Adrenal gland (tissue), 12 donors: Measurements from ENCODE around the gene CAPN2. TPM values are rescaled to one million over a fixed set of nuclear protein-coding genes. Genes with fewer than 3 reads are reported as not detected.

Experiments
- DNase-seq, 7 donors: peaks; one replicate each; pipeline ENCODE4 v3.0.0-alpha.2; 2019 to 2020
- H3K27ac ChIP-seq, 5 donors: fragments of 200-600 bp; sonication (generic) in 4 of 5; 1 replicate in 3 of 5; 2 replicates in 2 of 5; pipeline versions ENCODE4 v1.5.1 to v1.8.0; 2016 to 2020; ENCODE audit warnings: mild to moderate bottlenecking in 1 of 5
- H3K27me3 ChIP-seq: fragments of 200-600 bp; 2 replicates; pipeline ENCODE4 v1.8.0; 2021
- H3K36me3 ChIP-seq, 2 donors: fragments of 200-600 bp; replicated peaks in 1 of 2; 1 replicate in 1 of 2; 2 replicates in 1 of 2; pipeline versions ENCODE4 v1.5.1 to v1.8.0; 2018 to 2022
- H3K4me1 ChIP-seq, 2 donors: fragments of 200-600 bp; replicated peaks in 1 of 2; 1 replicate in 1 of 2; 2 replicates in 1 of 2; pipeline versions ENCODE4 v1.5.1 to v1.8.0; 2018 to 2021
- H3K4me3 ChIP-seq, 4 donors: fragments of 200-600 bp; sonication (generic) in 3 of 4; one replicate each; pipeline ENCODE4 v1.5.1; 2016 to 2018
- H3K9me3 ChIP-seq, 3 donors: fragments of 200-600 bp; sonication (generic) in 1 of 3; replicated peaks in 1 of 3; 1 replicate in 2 of 3; 2 replicates in 1 of 3; pipeline versions ENCODE4 v1.5.1 to v1.8.0; 2016 to 2021
- POLR2A ChIP-seq, 2 donors: fragments of 450-650 bp; IDR thresholded peaks; one replicate each; pipeline ENCODE4 v1.6.1; 2017; ENCODE audit warnings: antibody characterized with exemption in 2 of 2, mild to moderate bottlenecking in 2 of 2, moderate library complexity in 1 of 2
- WGBS, 4 donors: extraction: QIAGEN DNeasy Blood & Tissue Kit in 2 of 4; methylation state at CpG; one replicate each; pipeline versions ENCODE4 v1.1.5 to v1.1.7; 2013 to 2017; 5-methylcytosine and 5-hydroxymethylcytosine counted together
- intact Hi-C, 2 donors: fragments of 100-400 bp; cut with DNase I; formaldehyde crosslinking; loops; one replicate each; pipeline versions ENCODE4 v1.14.1 to v1.15.0; 2022 to 2023
- polyA plus RNA-seq, 3 donors: library from polyadenylated mRNA; stranded (reverse); fragments of 200-250 nt in 2 of 3; fragments of 350-450 nt in 1 of 3; fragmentation: Illumina TruSeq in 1 of 3; extraction: RNeasy Lipid Tissue Mini Kit (QIAGEN cat#74804) in 1 of 3; gene quantifications; one replicate each; pipeline ENCODE4 v1.2.3, GENCODE V29; 2013 to 2014
- total RNA-seq, 9 donors: library from RNA; depleted of rRNA in 4 of 9; stranded (reverse); fragments of >200 nt in 4 of 9; fragments of 120-200 nt in 1 of 9; fragmentation: NEBNext Ultra II Directional in 1 of 9; extraction: Animal tissue kit (Norgen Biotek cat#: 25700) in 1 of 9; gene quantifications; one replicate each; pipeline versions ENCODE4 v1.1.0 to v1.2.4, GENCODE V29; 2013 to 2023
- TF ChIP-seq, protein P1 (sequence below), 6 experiments: fragments of 450-650 bp in 4 of 6; fragments of 200-600 bp in 2 of 6; sonication (generic) in 1 of 6; IDR thresholded peaks; 1 replicate in 5 of 6; 2 replicates in 1 of 6; pipeline versions ENCODE4 v1.5.1 to v1.8.0; 2016 to 2021; ENCODE audit warnings: antibody characterized with exemption in 6 of 6, mild to moderate bottlenecking in 2 of 6, moderate library complexity in 1 of 6
- donor health status: healthy with polysubstance abuse.
- donor health status: Bipolar disorder and iron deficiency.
- donor health status: DM: yes; HTN: yes; CAD: no.
- donor health status: DM: no; HTN: no; CAD: no.
- donor health status: DM: no; HTN: no; CAD: no.
- donor health status: DM: yes; HTN: yes; CAD: no.

Gene CAPN2
- total and polyA plus RNA-seq, 12 donors = 110 to 366 (median 199) TPM

DNA sequence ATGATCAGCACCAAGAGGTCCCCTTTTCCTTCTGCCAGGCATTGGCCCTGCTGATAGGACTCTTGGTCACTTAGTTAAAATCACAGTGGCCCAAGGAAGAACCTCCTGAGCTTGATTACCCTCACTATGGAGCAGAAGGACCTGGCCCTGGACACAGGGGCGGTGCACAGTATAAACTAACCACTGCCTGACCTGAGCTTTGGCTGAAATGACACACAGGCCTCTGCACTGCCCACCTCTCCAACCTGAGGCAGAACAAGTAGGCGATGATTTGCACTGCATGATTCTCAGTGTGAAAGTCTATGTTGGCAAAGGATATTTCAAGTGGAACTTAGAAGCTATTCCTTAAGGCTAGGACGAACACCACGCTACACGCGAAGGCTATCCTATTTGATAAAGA, 48.5 kb downstream of the CAPN2 start:
- Histone ChIP-seq H3K4me3 (no peak overlapping the region), H3K9me3 (no peaks in the 10 kb centered on the region), H3K27me3 (no peaks in the 10 kb centered on the region), H3K4me1 (no peaks in the 10 kb centered on the region), H3K27ac (no peak overlapping the region), H3K36me3 (peaks cover 0 to 89% of the 10 kb centered on the region in 2 donors)
- WGBS, 4 donors = 73 to 77% (median 74%) methylated on average over 6 of the region's 6 CpGs
- intact Hi-C loops = no loop called here
- DNase-seq = no peak
- no peak for TF ChIP-seq POLR2A (IDR thresholded peaks at IDR 0.05)
- TF ChIP-seq, protein P1, sequence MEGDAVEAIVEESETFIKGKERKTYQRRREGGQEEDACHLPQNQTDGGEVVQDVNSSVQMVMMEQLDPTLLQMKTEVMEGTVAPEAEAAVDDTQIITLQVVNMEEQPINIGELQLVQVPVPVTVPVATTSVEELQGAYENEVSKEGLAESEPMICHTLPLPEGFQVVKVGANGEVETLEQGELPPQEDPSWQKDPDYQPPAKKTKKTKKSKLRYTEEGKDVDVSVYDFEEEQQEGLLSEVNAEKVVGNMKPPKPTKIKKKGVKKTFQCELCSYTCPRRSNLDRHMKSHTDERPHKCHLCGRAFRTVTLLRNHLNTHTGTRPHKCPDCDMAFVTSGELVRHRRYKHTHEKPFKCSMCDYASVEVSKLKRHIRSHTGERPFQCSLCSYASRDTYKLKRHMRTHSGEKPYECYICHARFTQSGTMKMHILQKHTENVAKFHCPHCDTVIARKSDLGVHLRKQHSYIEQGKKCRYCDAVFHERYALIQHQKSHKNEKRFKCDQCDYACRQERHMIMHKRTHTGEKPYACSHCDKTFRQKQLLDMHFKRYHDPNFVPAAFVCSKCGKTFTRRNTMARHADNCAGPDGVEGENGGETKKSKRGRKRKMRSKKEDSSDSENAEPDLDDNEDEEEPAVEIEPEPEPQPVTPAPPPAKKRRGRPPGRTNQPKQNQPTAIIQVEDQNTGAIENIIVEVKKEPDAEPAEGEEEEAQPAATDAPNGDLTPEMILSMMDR (IDR thresholded peaks at IDR 0.05) = no peak

DNA sequence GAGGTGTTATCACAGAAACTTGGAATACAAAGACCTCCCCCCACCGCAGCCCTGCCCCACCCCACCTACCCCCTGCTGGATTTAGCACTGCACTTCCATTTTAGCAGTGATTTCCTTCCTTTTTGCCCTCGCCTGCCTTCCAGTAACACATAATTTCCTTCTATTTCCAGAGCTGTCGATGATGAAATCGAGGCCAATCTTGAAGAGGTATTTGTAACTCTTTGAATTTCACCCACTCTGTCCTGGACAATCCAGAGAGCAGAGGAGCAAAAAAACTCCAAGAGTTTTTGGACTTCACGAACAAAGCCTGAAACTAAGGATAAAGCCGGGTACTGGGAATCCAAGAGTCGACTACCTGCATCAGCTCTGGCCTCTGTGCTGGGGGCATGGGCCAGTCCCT, 49.1 kb downstream of the CAPN2 start:
- no peak overlapping the region for H3K27ac ChIP-seq
- H3K4me1 ChIP-seq = no peaks in the 10 kb centered on the region
- no peaks in the 10 kb centered on the region for H3K27me3 ChIP-seq
- intact Hi-C loops = no loop called here
- no peak overlapping the region for H3K4me3 ChIP-seq
- no peaks in the 10 kb centered on the region for H3K9me3 ChIP-seq
- TF ChIP-seq, protein P1 (IDR thresholded peaks at IDR 0.05) = no peak
- TF ChIP-seq POLR2A (IDR thresholded peaks at IDR 0.05) = no peak
- whole genome bisulfite sequencing, 4 donors = 73 to 82% (median 75%) methylated on average over 6 to 7 of the region's 7 CpGs
- peaks cover 0 to 83% of the 10 kb centered on the region in 2 donors for H3K36me3 ChIP-seq
- no peak for DNase-seq

DNA sequence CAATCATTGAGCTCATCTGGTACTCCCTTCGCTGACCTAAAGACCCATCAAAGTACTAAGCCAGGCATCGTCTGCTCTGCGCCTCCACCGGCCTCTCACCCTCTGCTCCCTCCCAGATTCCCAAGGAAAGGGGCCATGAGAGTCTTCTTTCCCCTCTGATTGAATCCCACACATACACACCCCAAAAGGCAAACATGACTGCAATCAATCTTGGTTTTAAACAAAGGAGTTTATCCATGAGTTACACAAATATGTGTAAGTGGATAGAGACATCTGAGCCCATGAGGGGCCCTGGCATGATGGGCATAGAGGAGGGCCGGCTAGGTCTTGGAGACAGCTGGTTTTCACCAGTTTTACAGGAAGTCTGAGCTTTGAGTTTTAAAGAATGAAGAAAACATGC, 50.9 kb downstream of the CAPN2 start:
- no peak for TF ChIP-seq POLR2A (IDR thresholded peaks at IDR 0.05)
- TF ChIP-seq, protein P1 (IDR thresholded peaks at IDR 0.05) = no peak
- WGBS, 4 donors = 93 to 96% (median 95%) methylated on average over 5 of the region's 5 CpGs
- DNase-seq = no peak
- Histone ChIP-seq H3K36me3 (peaks cover 0 to 65% of the 10 kb centered on the region in 2 donors), H3K9me3 (no peaks in the 10 kb centered on the region), H3K27ac (no peak overlapping the region), H3K4me3 (no peak overlapping the region), H3K27me3 (no peaks in the 10 kb centered on the region), H3K4me1 (no peaks in the 10 kb centered on the region)
- intact Hi-C loops = no loop called here

DNA sequence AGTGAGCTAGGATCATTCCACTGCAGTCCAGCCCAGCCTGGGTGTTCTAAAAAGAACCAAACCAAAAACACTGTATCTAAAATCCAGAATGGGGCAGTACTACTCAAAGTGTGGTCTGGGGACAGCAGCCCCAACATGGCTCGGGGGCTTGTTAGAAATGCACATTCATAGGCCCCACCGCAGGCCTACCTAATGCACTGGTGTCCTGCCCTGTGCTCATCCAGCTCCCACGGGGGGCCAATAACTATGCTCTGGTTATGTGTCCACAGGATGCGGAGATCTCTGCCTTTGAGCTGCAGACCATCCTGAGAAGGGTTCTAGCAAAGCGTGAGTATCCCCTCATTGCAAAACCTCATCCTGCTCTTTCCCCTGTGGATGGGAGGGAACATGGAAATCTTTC, 51.5 kb downstream of the CAPN2 start:
- no peak overlapping the region for H3K4me3 ChIP-seq
- no peaks in the 10 kb centered on the region for H3K4me1 ChIP-seq
- no peak overlapping the region for H3K27ac ChIP-seq
- intact Hi-C loops = no loop called here
- H3K27me3 ChIP-seq = no peaks in the 10 kb centered on the region
- WGBS, 4 donors = 94 to 100% (median 94%) methylated on average over 4 to 5 of the region's 5 CpGs
- no peak for TF ChIP-seq POLR2A (IDR thresholded peaks at IDR 0.05)
- TF ChIP-seq, protein P1 (IDR thresholded peaks at IDR 0.05) = no peak
- H3K9me3 ChIP-seq = no peaks in the 10 kb centered on the region
- H3K36me3 ChIP-seq = peaks cover 0 to 58% of the 10 kb centered on the region in 2 donors
- no peak for DNase-seq
